K562 (cell line): Measurements from ENCODE around the gene FAM222A.

Experiments
- CHD2 ChIP-seq: IDR thresholded peaks from 2 replicates; pipeline ENCODE4 v1.6.1; 2011; ENCODE audit warnings: low read depth, low read length
- CTBP1 ChIP-seq: fragments of 450-650 bp; IDR thresholded peaks from 2 replicates; pipeline ENCODE4 v1.6.1; 2016; ENCODE audit warnings: borderline replicate concordance
- DPF2 ChIP-seq: fragments of 450-650 bp; IDR thresholded peaks from 2 replicates; pipeline ENCODE4 v1.6.1; 2016
- MAX ChIP-seq: sonication (generic); formaldehyde crosslinking; IDR thresholded peaks from 2 replicates; pipeline ENCODE4 v1.9.0; 2022; ENCODE audit warnings: mild to moderate bottlenecking, missing genetic modification reagents
- MNT ChIP-seq, 2 experiments: fragments of 450-650 bp; conservative IDR thresholded peaks; 2 replicates each; pipeline ENCODE4 v1.6.1; 2017; ENCODE audit warnings: mild to moderate bottlenecking in 2 of 2, moderate library complexity in 2 of 2
- PKNOX1 ChIP-seq: fragments of 450-650 bp; IDR thresholded peaks from 2 replicates; pipeline ENCODE4 v1.6.1; 2016
- POU5F1 ChIP-seq: fragments of 150-350 bp; IDR thresholded peaks from 2 replicates; pipeline ENCODE4 v1.6.1; 2014; ENCODE audit warnings: borderline replicate concordance, low read length, low read depth, mild to moderate bottlenecking; ENCODE audit not compliant: partially characterized antibody
- RAD21 ChIP-seq, 2 experiments: fragments of 250-450 bp in 1 of 2; fragments of 450-650 bp in 1 of 2; sonication (Bioruptor Pico) in 1 of 2; formaldehyde crosslinking in 1 of 2; IDR thresholded peaks in 1 of 2; conservative IDR thresholded peaks in 1 of 2; 2 replicates each; pipeline versions ENCODE4 v1.4.0 to v1.8.0; 2020 to 2022; ENCODE audit warnings: mild to moderate bottlenecking in 2 of 2, moderate library complexity in 1 of 2
- SMARCE1 ChIP-seq: fragments of 450-650 bp; IDR thresholded peaks from 2 replicates; pipeline ENCODE4 v1.7.1; 2016; ENCODE audit warnings: mild to moderate bottlenecking
- ZBTB9 ChIP-seq: fragments of 450-650 bp; formaldehyde crosslinking; IDR thresholded peaks from 2 replicates; pipeline ENCODE4 v1.4.0; 2020; ENCODE audit warnings: mild to moderate bottlenecking, moderate library complexity
- ZNF232 ChIP-seq: sonication (generic); formaldehyde crosslinking; IDR thresholded peaks from 2 replicates; pipeline ENCODE4 v1.8.0; 2022; ENCODE audit warnings: mild to moderate bottlenecking, missing genetic modification reagents
- ZNF3 ChIP-seq: fragments of 250-450 bp; sonication (Bioruptor Pico); IDR thresholded peaks from 2 replicates; pipeline ENCODE4 v1.5.0; 2021; ENCODE audit warnings: mild to moderate bottlenecking, moderate library complexity

GRCh38 chr12:109770104-109770860 is 56.7 kb downstream of the FAM222A start:
- TF ChIP-seq ZBTB9 (CRISPR knock-in tag) (no peak), DPF2 (no peak), CTBP1 (no peak), ZNF3 (CRISPR knock-in tag) (no peak), CHD2 (no peak), POU5F1 (no peak), SMARCE1 (no peak), RAD21 (CRISPR knock-in tag; conservative IDR thresholded peaks at IDR 0.05 in 1 of 2, IDR thresholded peaks at IDR 0.05 in 1 of 2) (no peak), ZNF232 (no peak), MNT (conservative IDR thresholded peaks at IDR 0.05) (no peak), MAX (CRISPR knock-in tag) (no peak), PKNOX1 (no peak)
